Neural progenitor cell (in vitro differentiated cells): Measurements from ENCODE around the gene SPATA31C1. TPM values are rescaled to one million over a fixed set of nuclear protein-coding genes. Genes with fewer than 3 reads are reported as not detected.
"Not testable (repeated sequence)": the region's sequence is repeated elsewhere in the genome, so short reads cannot be mapped to it uniquely, and the experiment has no call there.

Experiments
- DNase-seq: peaks from one replicate; pipeline ENCODE4 v3.0.0-alpha.2; 2016; ENCODE audit warnings: low spot score
- H2AFZ ChIP-seq: fragments of 200-600 bp; sonication (generic); replicated peaks from 2 replicates; pipeline ENCODE4 v1.6.1; 2016; ENCODE audit warnings: antibody characterized with exemption
- H3F3A ChIP-seq: fragments of 200-600 bp; sonication (generic); 2 replicates; pipeline ENCODE4 v1.6.1; 2016; ENCODE audit warnings: antibody characterized with exemption, low read depth
- H3K27ac ChIP-seq: fragments of 200-600 bp; sonication (generic); 2 replicates; pipeline ENCODE4 v1.5.1; 2016; ENCODE audit warnings: mild to moderate bottlenecking
- H3K27me3 ChIP-seq: fragments of 200-600 bp; sonication (generic); 2 replicates; pipeline ENCODE4 v1.6.1; 2016; ENCODE audit warnings: mild to moderate bottlenecking, moderate library complexity
- H3K36me3 ChIP-seq: fragments of 200-600 bp; sonication (generic); 2 replicates; pipeline ENCODE4 v1.5.1; 2016
- H3K4me1 ChIP-seq: fragments of 200-600 bp; sonication (generic); 2 replicates; pipeline ENCODE4 v1.6.1; 2016; ENCODE audit warnings: mixed run types
- H3K4me2 ChIP-seq: fragments of 200-600 bp; sonication (generic); 2 replicates; pipeline ENCODE4 v1.6.1; 2016
- H3K4me3 ChIP-seq: fragments of 200-600 bp; sonication (generic); 2 replicates; pipeline ENCODE4 v1.5.1; 2016
- H3K79me2 ChIP-seq: fragments of 200-600 bp; sonication (generic); 2 replicates; pipeline ENCODE4 v1.6.1; 2016; ENCODE audit warnings: low read depth
- H3K9ac ChIP-seq: fragments of 200-600 bp; sonication (generic); 2 replicates; pipeline ENCODE4 v1.6.1; 2016
- H3K9me3 ChIP-seq: fragments of 200-600 bp; sonication (generic); 2 replicates; pipeline ENCODE4 v1.5.1; 2016; ENCODE audit warnings: low read depth
- H4K20me1 ChIP-seq: fragments of 200-600 bp; sonication (generic); 2 replicates; pipeline ENCODE4 v1.6.1; 2016; ENCODE audit warnings: low read depth
- H3K27ac Mint-ChIP-seq: 3 replicates; pipeline ENCODE4 v1.8.0; 2021; ENCODE audit warnings: mixed read lengths
- H3K27me3 Mint-ChIP-seq: 2 replicates; pipeline ENCODE4 v1.8.0; 2022; ENCODE audit warnings: low read depth, mild to moderate bottlenecking, inconsistent platforms, moderate library complexity, mixed read lengths; ENCODE audit not compliant: insufficient read depth
- H3K36me3 Mint-ChIP-seq: 3 replicates; pipeline ENCODE4 v1.8.0; 2021; ENCODE audit warnings: mixed read lengths
- H3K4me1 Mint-ChIP-seq: 3 replicates; pipeline ENCODE4 v1.8.0; 2021; ENCODE audit warnings: mixed read lengths
- H3K4me3 Mint-ChIP-seq: 3 replicates; pipeline ENCODE4 v1.8.0; 2021; ENCODE audit warnings: mild to moderate bottlenecking, moderate library complexity, mixed read lengths
- H3K9me3 Mint-ChIP-seq: 3 replicates; pipeline ENCODE4 v1.8.0; 2020; ENCODE audit warnings: mixed read lengths
- CTCF ChIP-seq: fragments of 200-600 bp; sonication (generic); IDR thresholded peaks from 2 replicates; pipeline ENCODE4 v1.5.1; 2017; ENCODE audit warnings: antibody characterized with exemption, mild to moderate bottlenecking
- EZH2 ChIP-seq: fragments of 200-600 bp; sonication (generic); IDR thresholded peaks from 2 replicates; pipeline ENCODE4 v1.6.1; 2017; ENCODE audit warnings: antibody characterized with exemption, mild to moderate bottlenecking, moderate library complexity
- EZH2phosphoT487 ChIP-seq: fragments of 200-600 bp; sonication (generic); IDR thresholded peaks from 2 replicates; pipeline ENCODE4 v1.6.1; 2017; ENCODE audit warnings: antibody characterized with exemption
- total RNA-seq: library from RNA; depleted of rRNA; stranded (reverse); fragments of >200 nt; gene quantifications from 2 replicates; pipeline ENCODE4 v1.2.3, GENCODE V29; 2015; ENCODE audit warnings: low replicate concordance

SPATA31C1 gene
- total RNA-seq, 1 donor from 2014 or later, result not detected

GRCh38 chr9:87896891-87897290 lies 20.9 kb upstream of the SPATA31C1 start:
- Histone ChIP-seq H3K4me3 (no peak overlapping the region), H3F3A (no peaks in the 10 kb centered on the region), H3K27me3 (no peaks in the 10 kb centered on the region), H4K20me1 (no peaks in the 10 kb centered on the region), H3K4me1 (peaks cover 6% of the 10 kb centered on the region), H3K36me3 (no peaks in the 10 kb centered on the region), H3K4me2 (no peak overlapping the region), H3K9me3 (no peaks in the 10 kb centered on the region), H3K27ac (no peak overlapping the region), H2AFZ (no peak overlapping the region), H3K79me2 (no peaks in the 10 kb centered on the region), H3K9ac (no peak overlapping the region)
- Mint-ChIP-seq H3K4me1 (no peaks in the 10 kb centered on the region), H3K27ac (no peak overlapping the region), H3K9me3 (peaks cover 15% of the 10 kb centered on the region), H3K36me3 (no peaks in the 10 kb centered on the region), H3K27me3 (no peaks in the 10 kb centered on the region), H3K4me3 (no peak overlapping the region)
- no peak for TF ChIP-seq EZH2phosphoT487
- TF ChIP-seq CTCF, result no peak
- no peak for DNase-seq

GRCh38 chr9:87898151-87898550 lies 19.6 kb upstream of the SPATA31C1 start:
- peaks cover 6% of the 10 kb centered on the region for H3K4me1 ChIP-seq
- Mint-ChIP-seq H3K4me1 (no peaks in the 10 kb centered on the region), H3K27me3 (no peaks in the 10 kb centered on the region), H3K4me3 (no peak overlapping the region), H3K27ac (no peak overlapping the region), H3K36me3 (no peaks in the 10 kb centered on the region), H3K9me3 (peaks cover 19% of the 10 kb centered on the region)
- H3K4me3 ChIP-seq, result no peak overlapping the region
- H3K27me3 ChIP-seq, result no peaks in the 10 kb centered on the region
- H3K27ac ChIP-seq, result no peak overlapping the region
- no peaks in the 10 kb centered on the region for H3F3A ChIP-seq
- no peak overlapping the region for H3K9ac ChIP-seq
- no peaks in the 10 kb centered on the region for H4K20me1 ChIP-seq
- H3K9me3 ChIP-seq, result no peaks in the 10 kb centered on the region
- H2AFZ ChIP-seq, result no peak overlapping the region
- no peak for DNase-seq
- no peak for TF ChIP-seq EZH2
- TF ChIP-seq EZH2phosphoT487, result no peak
- TF ChIP-seq CTCF, result no peak
- H3K4me2 ChIP-seq, result no peak overlapping the region
- H3K79me2 ChIP-seq, result no peaks in the 10 kb centered on the region
- no peaks in the 10 kb centered on the region for H3K36me3 ChIP-seq

- not testable (repeated sequence) for H3F3A ChIP-seq, H3K27me3 Mint-ChIP-seq, H3K4me2 ChIP-seq, H3K27ac ChIP-seq, H3K36me3 Mint-ChIP-seq, H3K27ac Mint-ChIP-seq, H3K4me3 ChIP-seq, H3K9ac ChIP-seq, H4K20me1 ChIP-seq, H3K4me3 Mint-ChIP-seq, H2AFZ ChIP-seq, H3K9me3 ChIP-seq, DNase-seq, H3K4me1 Mint-ChIP-seq, H3K79me2 ChIP-seq, H3K36me3 ChIP-seq, H3K27me3 ChIP-seq, H3K4me1 ChIP-seq
- peaks cover 27% of the 10 kb centered on the region for H3K9me3 Mint-ChIP-seq
Measured at GRCh38 chr9:87902371-87902770, 15.4 kb upstream of the SPATA31C1 start.

GRCh38 chr9:87909310-87910041 lies 8.3 kb upstream of the SPATA31C1 start:
- Histone ChIP-seq H3F3A (no peaks in the 10 kb centered on the region), H3K79me2 (no peaks in the 10 kb centered on the region), H3K9me3 (no peaks in the 10 kb centered on the region), H3K4me2 (no peak overlapping the region), H4K20me1 (no peaks in the 10 kb centered on the region), H2AFZ (peak overlapping the region; percentile 20), H3K27ac (no peak overlapping the region), H3K9ac (no peak overlapping the region), H3K36me3 (no peaks in the 10 kb centered on the region), H3K4me1 (no peaks in the 10 kb centered on the region), H3K4me3 (no peak overlapping the region), H3K27me3 (no peaks in the 10 kb centered on the region)
- Mint-ChIP-seq H3K36me3 (no peaks in the 10 kb centered on the region), H3K9me3 (peaks cover 4% of the 10 kb centered on the region), H3K4me3 (no peak overlapping the region), H3K27me3 (no peaks in the 10 kb centered on the region), H3K4me1 (no peaks in the 10 kb centered on the region), H3K27ac (no peak overlapping the region)
- no peak for TF ChIP-seq EZH2
- TF ChIP-seq CTCF, result no peak
- TF ChIP-seq EZH2phosphoT487, result no peak
- no peak for DNase-seq
